GOT3 (cell line): ENCODE results near the gene SNAP91.
"Not testable (repeated sequence)": the region's sequence is repeated elsewhere in the genome, so short reads cannot be mapped to it uniquely, and the experiment has no call there.

Experiments used
- DNase-seq: peaks from one replicate; lab custom pipeline; 2025; ENCODE audit warnings: mixed read lengths; lab: John Stamatoyannopoulos, UW

The SNAP91 gene

DNA sequence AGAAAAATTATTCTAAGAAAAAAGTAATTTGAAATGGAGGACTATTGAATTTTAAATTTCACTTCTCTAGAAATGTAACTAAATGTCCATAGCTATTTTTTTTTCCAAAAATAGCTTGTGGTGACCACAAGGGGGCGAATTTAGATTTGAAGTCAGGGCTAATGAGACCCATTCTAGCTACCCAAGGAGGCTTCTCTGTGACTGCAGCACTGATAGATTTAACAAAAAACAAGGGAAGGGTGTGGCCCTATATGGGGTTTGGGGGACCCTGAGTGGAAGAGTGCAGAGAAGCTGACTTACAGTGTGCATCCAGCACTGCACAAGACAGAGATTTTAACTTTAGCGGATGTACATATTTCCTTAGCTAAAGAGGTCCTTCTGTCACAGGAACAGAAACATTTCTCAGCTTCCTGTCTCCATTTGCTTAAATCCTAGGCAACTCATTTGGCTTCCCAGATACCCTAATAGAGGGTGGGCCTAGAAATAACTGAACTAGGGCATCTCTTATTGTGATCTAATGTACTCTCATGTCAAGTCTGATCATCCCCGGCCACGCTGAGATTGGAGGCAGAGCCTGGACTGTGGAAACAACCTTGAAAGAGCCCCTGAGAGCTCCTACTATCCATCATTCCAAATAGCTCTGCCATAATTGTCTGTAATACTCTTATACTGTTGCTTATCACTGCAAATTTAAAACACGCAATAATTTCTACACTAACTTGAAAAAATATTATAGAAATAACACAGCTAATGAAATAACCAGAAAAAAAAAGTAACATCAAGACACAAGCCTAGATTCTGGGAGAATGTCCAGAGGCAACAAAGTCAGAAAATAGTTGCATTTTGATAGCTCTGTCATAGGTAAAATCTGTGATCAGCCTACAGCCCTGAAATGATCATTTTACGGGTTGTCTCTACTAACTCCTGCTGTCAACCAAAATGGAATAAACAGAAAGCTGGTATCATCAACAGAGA is 93.6 kb downstream of the SNAP91 start:
- no peak for DNase-seq

DNA sequence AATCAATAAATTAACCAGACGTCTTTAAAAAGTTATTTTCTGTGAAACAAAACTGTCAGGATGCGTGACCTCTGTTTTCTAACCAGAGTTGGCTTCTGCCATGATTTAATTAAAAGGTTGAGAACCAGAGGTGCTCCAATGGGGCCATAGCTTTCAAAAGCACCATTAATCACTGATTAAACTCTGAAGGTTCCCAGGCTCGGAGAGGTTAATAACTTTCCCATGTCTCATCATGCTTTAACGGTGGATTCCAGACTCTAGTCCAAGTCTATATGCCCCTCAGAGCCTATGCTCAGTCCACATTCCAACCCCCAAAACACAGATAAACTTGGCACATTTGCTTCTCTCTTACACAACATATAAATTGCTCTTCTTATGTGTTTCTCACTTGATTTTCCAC is 95.5 kb downstream of the SNAP91 start:
- DNase-seq, result no peak

DNA sequence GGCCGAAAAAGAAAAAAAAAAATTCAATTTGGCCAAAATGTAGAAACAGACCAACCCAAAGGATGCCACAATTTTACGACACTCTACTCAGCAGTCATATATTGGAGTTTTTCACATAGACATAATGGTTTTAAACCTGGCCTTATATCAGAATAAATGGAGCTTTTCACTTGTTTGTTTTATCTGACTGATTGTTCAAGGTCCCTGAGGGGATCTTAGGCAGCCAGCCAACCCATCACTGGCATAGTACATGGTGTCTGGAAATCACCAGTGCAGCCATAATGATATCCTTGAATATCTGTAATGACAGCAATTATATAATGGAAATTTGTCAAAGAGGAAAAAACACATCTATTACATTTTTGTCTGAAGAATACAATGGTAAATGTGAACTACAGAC is 99.7 kb downstream of the SNAP91 start:
- DNase-seq, result no peak

DNA sequence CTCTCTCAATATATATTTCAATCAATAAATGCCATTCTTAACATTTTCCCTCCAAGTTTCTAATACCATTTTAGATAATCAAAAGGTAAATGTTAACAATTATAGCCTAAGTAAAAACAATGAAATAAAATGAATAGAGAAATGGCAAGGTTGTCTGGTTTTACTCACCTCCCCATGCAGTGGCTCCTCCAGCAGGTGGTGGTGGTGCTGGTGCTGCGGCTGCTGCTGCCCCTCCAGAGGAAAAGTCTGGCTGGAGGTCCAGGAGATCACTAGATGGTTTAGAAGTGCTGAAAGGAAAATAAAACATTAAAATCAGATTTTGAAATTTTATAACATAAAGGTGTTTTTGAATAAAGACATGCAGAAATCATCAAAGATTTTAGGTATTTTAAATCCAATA is 103.4 kb downstream of the SNAP91 start:
- DNase-seq, result no peak

DNA sequence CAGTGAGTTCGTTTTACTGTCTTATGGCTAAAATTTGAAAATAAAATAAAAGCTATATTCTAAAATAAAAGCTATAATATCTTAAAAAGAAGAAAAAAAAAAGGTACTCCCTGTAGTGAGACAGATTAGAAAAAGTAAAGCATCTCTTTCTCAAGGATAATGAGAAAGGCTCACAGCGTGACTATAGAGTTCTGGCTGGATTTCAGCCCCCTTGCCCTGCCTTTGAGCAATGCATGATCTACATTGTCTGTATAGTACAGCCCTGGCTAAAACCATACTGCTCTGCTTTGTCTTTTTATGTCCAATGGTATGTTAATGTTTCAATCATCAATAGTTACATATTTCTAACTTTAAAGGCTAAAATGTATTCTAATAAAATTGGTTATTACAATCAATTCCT is 105.3 kb downstream of the SNAP91 start:
- no peak for DNase-seq

DNA sequence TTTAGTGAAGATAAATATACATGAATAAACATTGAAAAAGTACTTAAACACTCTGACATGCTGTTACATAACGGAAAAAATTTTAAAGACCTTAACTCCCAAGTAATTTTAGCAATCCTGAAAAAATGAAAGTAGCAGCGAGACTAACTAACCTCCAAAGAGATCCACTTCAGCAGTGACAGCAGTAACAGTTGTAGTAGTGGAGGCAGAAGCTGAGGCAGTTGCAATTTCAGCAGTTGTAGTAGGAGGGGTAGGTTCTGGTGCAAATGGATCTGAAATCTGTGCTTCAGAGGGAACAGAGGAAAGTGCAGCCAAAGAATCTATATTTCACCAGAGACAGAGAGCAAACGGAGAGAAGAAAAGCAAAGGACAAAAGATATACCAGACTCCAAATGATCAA is 107.8 kb downstream of the SNAP91 start:
- DNase-seq, result no peak

DNA sequence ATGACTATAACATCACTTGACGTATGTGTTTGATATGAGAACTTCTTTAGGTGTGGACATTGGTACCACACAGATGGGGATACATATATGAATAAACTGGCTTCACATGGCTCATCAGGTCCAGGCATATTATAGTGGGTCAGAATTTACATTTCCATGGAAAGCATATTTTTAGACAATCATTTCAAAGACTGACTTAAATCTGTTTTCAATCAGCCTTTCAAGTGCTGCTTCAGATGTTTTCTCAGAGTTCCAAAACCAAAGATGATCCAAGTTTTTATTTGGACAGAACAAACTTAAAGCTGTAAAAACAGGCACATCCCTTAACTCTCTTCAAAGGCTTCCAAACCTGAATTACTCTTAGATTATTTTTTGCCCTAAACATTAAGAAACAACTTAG is 108.4 kb downstream of the SNAP91 start:
- no peak for DNase-seq

DNA sequence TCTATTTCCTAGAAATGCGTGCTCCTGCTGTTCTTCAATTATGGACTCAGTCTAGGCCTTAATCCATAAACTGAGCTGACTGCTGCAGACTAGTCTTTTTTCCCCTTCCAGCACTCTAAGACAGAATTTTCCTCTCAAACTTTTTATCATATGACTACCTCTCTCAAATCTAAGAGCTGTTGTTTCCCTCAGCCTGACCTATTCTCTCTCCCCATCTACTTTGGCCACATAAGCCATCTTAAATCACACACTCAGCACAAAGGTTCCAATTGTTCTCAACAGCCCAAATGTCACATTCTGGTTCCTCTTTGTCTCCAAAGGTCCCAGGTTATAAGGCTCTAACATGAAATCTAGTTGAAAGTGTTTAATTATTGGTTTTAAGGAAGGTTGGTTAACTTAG is 111.4 kb downstream of the SNAP91 start:
- no peak for DNase-seq

DNA sequence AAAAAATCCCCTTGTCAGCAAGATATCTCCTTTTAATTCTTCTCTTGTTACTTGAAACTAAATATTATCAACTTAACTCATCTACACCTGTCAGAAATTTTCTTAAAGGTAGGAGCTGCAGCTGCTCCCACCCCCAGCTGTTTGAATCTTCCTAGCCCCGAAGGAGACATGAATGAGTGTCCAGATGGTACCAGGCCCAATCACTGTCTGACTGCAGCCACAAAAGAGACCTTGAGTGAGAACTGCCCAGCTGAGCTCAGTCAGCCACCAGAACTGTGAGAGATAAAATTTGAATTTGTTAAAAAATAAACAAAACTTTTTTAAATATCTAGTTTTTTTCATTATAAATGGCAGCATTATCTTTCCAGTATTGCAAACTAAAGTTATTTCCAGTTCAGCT is 111.8 kb downstream of the SNAP91 start:
- no peak for DNase-seq

DNA sequence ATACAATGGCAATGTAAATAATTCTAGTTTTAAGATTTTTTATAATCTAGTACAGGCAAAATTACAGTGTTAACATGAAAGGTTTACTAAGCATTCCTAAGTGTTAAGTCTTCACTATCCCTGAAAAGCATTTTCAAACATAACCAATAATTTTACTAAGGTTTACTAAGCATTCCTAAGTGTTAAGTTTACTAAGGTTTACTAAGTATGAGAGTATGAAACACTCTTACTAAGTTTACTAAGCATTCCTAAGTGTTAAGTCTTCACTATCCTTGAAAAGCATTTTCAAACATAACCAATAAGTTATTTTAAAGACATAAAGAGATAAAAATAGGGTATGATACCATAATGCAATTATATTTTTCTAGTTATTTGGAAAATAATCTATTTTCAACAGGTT is 114.0 kb downstream of the SNAP91 start:
- DNase-seq, result no peak

DNA sequence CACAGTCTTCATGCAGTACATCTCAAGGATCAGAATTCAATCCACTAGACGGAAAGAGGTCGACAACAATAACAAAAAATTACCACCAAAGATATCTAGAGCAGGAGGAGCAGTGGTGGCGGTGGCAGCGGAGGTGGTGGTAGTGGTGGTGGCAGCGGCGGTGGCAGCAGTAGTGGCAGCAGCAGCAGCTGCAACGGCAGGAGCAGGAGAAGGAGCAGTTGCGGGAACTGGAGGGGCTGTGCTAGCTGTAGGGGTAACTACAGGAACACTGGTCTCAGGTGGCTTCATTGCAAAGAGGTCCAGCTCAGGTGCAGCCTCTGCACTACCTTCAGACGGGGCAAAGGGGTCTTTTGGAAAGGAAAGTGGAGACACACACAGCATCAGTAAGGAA is 115.5 kb downstream of the SNAP91 start:
- no peak for DNase-seq

DNA sequence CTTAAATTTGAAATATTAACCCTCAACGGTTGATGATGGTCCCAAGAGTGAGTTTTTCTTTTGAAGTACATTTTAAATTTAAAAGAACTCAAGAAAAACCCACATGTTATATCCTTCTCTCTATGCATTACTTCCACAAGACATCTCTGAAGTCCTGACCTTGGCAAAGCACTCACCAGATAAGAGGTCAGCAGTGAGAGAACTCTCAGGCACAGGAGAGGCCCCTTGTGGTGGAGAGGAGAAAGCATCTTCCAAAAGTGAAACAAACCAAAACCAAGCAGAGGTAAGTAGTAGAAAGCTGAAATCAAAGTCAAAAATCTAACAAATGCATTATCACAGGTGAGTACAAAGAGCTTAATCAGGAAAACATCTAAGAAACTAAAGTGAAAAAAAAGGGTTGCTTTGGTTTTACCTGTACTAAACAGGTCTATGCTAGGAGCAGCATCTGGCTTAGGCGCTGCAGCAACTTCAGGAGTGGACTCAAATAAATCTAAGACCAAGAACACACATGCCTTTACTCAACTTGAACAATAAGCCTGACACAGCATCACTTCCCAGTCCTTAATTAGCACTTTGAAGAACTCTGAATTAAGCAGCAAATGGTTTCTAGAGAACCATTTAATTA is 116.0 kb downstream of the SNAP91 start:
- no peak for DNase-seq

DNA sequence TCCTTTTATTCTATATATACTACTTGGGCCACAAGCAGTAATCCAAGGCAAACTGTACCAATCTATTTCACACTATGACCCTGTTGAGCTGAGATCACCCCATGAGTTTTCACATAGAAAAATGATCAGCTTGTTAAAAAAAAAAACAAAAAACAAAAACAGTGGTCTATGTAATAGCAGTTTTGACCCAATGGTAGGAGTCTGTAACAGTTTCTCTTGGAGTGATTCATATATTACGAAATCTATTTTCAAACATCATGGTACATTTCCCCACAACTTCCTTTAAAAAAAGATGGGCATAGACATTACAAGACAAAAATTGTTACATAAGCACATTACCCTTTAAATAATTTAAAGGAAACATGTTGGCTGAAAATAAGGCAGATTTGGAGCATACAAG is 118.5 kb downstream of the SNAP91 start:
- DNase-seq, result no peak

DNA sequence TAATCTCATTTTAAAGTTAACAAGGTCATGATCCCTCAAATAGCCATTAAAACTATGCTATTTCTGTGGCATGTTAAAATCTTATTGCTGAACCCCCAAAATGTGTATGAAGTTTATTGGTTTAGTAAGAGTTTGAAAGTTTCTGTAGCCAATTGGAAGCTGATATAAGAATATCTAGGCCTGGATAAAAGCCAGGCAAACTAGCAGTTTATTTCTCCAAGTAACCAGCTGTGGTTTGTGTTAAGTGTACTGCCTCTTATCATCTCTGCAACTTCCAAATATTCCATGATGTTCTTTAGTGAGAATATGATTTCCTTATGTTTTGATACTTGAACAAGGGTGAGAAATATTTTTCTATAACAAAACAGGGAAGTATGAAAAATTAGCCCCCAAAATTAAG is 119.8 kb downstream of the SNAP91 start:
- no peak for DNase-seq

DNA sequence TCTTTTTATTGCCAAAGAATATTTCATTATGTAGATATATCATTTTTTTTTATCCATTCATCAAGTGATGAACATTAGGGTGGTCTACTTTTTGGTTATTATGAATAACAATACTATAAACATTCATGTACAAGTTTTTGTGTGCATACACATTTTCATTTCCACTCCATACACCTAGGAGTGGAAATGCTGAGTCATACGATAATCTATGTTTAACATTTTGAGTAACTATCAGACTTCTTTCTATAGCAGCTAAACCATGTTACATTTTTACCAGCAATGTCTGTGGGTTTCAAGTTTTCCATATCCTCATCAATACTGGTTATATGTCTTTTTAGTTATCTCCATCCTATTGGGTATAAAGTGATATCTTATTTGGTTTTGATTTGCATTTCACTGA is 130.8 kb downstream of the SNAP91 start:
- no peak for DNase-seq

DNA sequence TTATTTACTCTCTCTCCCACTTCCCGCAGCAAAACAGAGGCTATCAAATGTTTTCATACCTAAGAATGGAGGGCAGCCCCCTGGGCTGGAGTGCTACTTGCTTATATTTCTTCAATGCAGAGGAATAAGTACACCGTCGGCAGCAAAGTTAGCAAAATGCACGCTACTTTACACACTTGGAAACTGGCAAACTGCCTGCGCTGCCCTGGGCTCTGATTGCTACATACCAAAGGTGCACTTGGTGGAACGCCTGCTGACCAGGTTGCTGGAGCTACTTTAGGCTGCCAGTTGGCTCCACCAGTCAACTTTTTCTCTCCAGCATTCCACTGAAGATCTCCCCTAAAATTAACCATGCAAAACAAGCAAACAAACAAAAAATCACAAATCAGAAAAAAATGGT is 134.1 kb downstream of the SNAP91 start:
- no peak for DNase-seq

DNA sequence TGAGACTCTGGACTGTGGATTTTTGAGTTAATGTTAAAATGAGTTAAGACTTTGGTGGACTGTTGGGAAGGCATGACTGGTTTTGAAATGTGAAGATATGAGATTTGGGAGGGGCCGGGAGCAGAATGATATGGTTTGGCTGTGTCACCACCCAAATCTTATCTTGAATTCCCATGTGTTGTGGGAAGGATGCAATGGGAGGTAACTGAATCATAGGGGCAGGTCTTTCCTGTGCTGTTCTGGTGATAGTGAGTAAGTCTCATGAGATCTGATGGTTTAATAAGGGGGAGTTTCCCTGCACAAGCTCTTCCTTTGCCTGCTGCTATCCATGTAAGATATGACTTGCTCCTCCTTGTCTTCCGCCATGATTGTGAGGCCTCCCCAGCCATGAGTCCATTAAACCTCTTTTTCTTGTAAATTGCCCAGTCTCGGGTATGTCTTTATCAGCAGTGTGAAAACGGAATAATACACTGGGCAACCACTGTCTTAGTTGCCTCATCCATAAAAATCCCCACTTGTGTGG is 137.2 kb downstream of the SNAP91 start:
- not testable (repeated sequence) for DNase-seq

DNA sequence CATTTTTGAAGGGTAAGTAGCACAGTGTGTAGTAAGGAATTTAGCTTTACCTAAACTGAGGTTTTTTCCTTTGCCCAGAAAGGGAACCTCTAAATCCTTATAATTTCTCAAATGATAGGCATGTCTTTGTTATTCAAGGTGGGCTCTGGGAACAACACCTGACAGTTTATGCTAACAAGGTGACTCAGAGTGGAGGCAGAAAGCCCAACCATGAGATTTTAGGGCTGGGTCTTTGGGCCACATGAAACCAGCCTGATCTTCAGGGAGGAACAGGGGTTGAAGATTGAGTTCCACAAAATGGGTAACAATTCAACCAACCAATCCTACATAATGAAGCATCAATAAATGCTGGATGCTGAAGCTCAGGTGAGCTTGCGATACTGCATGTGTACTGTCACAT is 149.9 kb downstream of the SNAP91 start:
- no peak for DNase-seq

DNA sequence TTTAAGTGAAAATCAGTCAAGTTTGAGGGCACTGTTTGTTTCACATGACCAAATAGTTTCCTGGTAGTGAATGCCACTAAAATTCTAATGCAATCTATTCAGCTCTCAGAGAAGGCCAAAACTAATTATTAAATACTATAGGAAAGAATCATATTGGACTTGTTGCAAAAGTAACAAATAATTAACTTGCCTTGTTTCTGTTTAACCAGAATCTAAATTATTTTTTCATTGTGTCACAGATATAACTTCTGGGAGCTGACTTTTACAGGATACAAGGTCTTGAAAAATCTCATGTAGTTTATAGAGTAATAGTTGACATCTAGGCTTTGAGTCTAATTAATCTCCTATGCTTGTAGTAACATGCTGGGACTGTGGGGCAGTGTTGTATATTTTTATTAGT is 152.0 kb downstream of the SNAP91 start:
- DNase-seq, result no peak

DNA sequence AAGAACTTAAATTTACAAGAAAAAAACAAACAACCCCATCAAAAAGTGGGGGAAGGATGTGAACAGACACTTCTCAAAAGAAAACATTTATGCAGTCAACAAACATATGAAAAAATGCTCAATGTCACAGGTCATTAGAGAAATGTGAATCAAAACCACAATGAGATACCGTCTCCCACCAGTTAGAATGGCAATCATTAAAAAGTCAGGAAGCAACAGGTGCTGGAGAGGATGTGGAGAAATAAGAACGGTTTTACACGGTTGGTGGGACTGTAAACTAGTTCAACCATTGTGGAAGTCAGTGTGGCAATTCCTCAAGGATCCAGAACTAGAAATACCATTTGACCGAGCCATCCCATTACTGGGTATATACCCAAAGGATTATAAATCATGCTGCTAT is 157.2 kb downstream of the SNAP91 start:
- DNase-seq, result not testable (repeated sequence)

DNA sequence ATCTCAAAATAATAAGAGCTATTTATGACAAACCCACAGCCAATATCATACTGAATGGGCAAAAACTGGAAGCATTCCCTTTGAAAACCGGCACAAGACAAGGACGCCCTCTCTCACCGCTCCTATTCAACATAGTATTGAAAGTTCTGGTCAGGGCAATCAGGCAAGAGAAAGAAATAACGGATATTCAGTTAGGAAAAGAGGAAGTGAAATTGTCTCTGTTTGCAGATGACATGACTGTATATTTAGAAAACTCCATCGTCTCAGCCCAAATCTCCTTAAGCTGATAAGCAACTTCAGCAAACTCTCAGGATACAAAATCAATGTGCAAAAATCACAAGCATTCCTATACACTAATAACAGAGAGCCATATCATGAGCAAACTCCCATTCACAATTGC is 158.4 kb downstream of the SNAP91 start:
- DNase-seq, result not testable (repeated sequence)

DNA sequence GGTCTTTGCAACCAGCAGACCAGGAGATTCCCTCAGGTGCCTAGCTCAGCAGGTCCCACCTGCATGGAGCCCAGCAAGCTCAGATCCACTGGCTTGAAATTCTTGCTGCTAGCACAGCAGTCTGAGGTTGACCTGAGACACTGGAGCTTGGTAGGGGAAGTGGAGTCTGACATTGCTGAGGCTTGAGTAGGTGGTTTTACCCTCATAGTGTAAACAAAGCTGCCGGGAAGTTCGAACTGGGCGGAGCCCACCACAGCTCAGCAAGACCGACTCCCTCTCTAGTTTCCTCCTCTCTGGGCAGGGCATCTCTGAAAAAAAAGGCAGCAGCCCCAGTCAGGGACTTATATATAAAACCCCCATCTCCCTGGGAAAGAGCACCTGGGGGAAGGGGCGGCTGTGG is 162.3 kb downstream of the SNAP91 start:
- DNase-seq, result no peak

DNA sequence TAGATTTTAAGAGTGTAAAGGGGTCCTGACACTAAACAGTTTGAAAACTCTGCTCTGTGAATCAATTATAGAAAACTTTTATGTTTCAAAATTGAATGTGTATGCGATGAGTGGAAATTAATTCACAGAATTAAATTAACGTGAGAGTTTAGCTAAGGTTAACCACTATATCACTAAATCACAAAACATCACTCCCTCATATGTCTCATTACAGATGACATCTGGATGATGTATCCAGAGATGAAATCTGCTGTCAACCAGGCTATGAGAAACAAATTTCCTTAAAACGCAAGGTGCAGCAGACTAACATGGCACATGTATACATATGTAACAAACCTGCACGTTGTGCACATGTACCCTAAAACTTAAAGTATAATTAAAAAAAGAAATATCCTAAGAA is 169.2 kb downstream of the SNAP91 start:
- DNase-seq, result no peak
